GM12878 (cell line): Measurements from ENCODE around the gene KAZN. TPM values are rescaled to one million over a fixed set of nuclear protein-coding genes. Genes with fewer than 3 reads are reported as not detected.

ENCODE experiments used
- ASH2L ChIP-seq: fragments of 300-600, 200-600 bp; sonication (generic); IDR thresholded peaks from 2 replicates; pipeline ENCODE4 v1.6.1; 2017; ENCODE audit warnings: low read depth, mild to moderate bottlenecking, borderline replicate concordance
- ATF7 ChIP-seq: fragments of 450-650 bp; IDR thresholded peaks from 2 replicates; pipeline ENCODE4 v1.6.1; 2016; ENCODE audit warnings: low read depth, mild to moderate bottlenecking
- DPF2 ChIP-seq: fragments of 450-650 bp; IDR thresholded peaks from 2 replicates; pipeline ENCODE4 v1.6.1; 2017; ENCODE audit warnings: mild to moderate bottlenecking
- ELK1 ChIP-seq: IDR thresholded peaks from 2 replicates; pipeline ENCODE4 v1.6.1; 2012; ENCODE audit warnings: low read depth, low read length, improper control_type of control experiment
- EP300 ChIP-seq, 2 experiments: fragments of 150-350 bp in 1 of 2; IDR thresholded peaks; 2 replicates each; pipeline ENCODE4 v1.6.1; 2011 to 2012; ENCODE audit warnings: low read depth in 2 of 2, low read length in 2 of 2, borderline replicate concordance in 1 of 2, improper control_type of control experiment in 1 of 2, inconsistent platforms in 1 of 2; ENCODE audit not compliant: control insufficient read depth in 1 of 2
- HSF1 ChIP-seq: fragments of 150-350 bp; IDR thresholded peaks from 2 replicates; pipeline ENCODE4 v1.6.1; 2014; ENCODE audit warnings: mild to moderate bottlenecking, low read depth, low read length
- IKZF1 ChIP-seq: fragments of 450-650 bp; conservative IDR thresholded peaks from 2 replicates; pipeline ENCODE4 v1.6.1; 2017; ENCODE audit warnings: antibody characterized with exemption, mild to moderate bottlenecking
- NKRF ChIP-seq: fragments of 450-650 bp; conservative IDR thresholded peaks from 2 replicates; pipeline ENCODE4 v1.6.1; 2017; ENCODE audit warnings: mild to moderate bottlenecking, moderate library complexity
- PKNOX1 ChIP-seq: fragments of 450-650 bp; IDR thresholded peaks from 2 replicates; pipeline ENCODE4 v1.6.1; 2016; ENCODE audit warnings: mild to moderate bottlenecking
- RCOR1 ChIP-seq: conservative IDR thresholded peaks from 2 replicates; pipeline ENCODE4 v1.6.1; 2012; ENCODE audit warnings: low read depth, low read length, improper control_type of control experiment
- RELB ChIP-seq: fragments of 450-650 bp; IDR thresholded peaks from 2 replicates; pipeline ENCODE4 v1.6.1; 2017; ENCODE audit warnings: low read depth, mild to moderate bottlenecking, moderate library complexity
- SKIL ChIP-seq: fragments of 450-650 bp; IDR thresholded peaks from 2 replicates; pipeline ENCODE4 v1.6.1; 2017; ENCODE audit warnings: mild to moderate bottlenecking, low read depth, inconsistent platforms; ENCODE audit not compliant: poor library complexity, severe bottlenecking
- ZZZ3 ChIP-seq: IDR thresholded peaks from 2 replicates; pipeline ENCODE4 v1.6.1; 2011; ENCODE audit warnings: low read depth; ENCODE audit not compliant: control insufficient read depth, insufficient read length
- polyA plus RNA-seq, 11 experiments: library from polyadenylated mRNA; depleted of rRNA in 4 of 11; unstranded in 6 of 11; stranded (reverse) in 5 of 11; fragments of >200 nt; fragmentation: Nextera tagmentation in 4 of 11; fragmentation: Illumina TruSeq in 1 of 11; extraction: Ambion mirVana in 4 of 11; extraction: Trizol in 1 of 11; gene quantifications; 1 replicate in 1 of 11; 2 replicates in 10 of 11; pipeline versions ENCODE4 v1.2.1 to v1.2.3, GENCODE V29; 2011 to 2016; ENCODE audit warnings: inconsistent platforms in 2 of 11, missing spikeins in 2 of 11, low read depth in 1 of 11
- total RNA-seq, 4 experiments: library from RNA; depleted of rRNA in 3 of 4; stranded (reverse); fragments of >200 nt in 3 of 4; fragmentation: Illumina TruSeq in 1 of 4; extraction: Trizol in 1 of 4; gene quantifications; 2 replicates each; pipeline versions ENCODE4 v1.2.1 to v1.2.3, GENCODE V29; 2013 to 2021

Gene KAZN
- total and polyA plus RNA-seq, 10 of the 15 experiments (the other 5 are each of a cell fraction or from before 2014, with no cell fraction given), result 0.72 to 4.0 (median 1.2) TPM

- TF ChIP-seq SKIL (no peak), ELK1 (no peak), PKNOX1 (peak; percentile 33; the same call in 1 of the 2 replicates), ATF7 (peak; percentile 53; the same call in 1 of the 2 replicates), ZZZ3 (no peak), HSF1 (no peak), DPF2 (peak; percentile 47; the same call in 1 of the 2 replicates), ASH2L (no peak), RCOR1 (0 out of 2 replicates have a peak, but pooled peaks have one; percentile 38), RELB (peak; percentile 43; the same call in 1 of the 2 replicates), EP300 (IDR thresholded peaks at IDR 0.05; ENCODE audit: borderline replicate concordance in 1 of 2, control insufficient read depth in 1 of 2, low read depth in 2 of 2, low read length in 2 of 2) (peak; percentile 48; a peak in 2 of 4 replicates), IKZF1 (peak; percentile 54), NKRF (no peak)
Measured at GRCh38 chr1:14745001-14745720, 146.7 kb downstream of the KAZN start (continued).
